Neutrophil (primary cell): ENCODE data around the gene RFC5.

Source experiments
- H3K27ac ChIP-seq: fragments of 200-600 bp; sonication (generic); 2 replicates; pipeline ENCODE4 v1.5.1; 2016; ENCODE audit warnings: mild to moderate bottlenecking, moderate library complexity
- H3K27me3 ChIP-seq: fragments of 200-600 bp; sonication (generic); 2 replicates; pipeline ENCODE4 v1.6.0; 2016; ENCODE audit warnings: mild to moderate bottlenecking
- H3K36me3 ChIP-seq: fragments of 200-600 bp; sonication (generic); 2 replicates; pipeline ENCODE4 v1.5.1; 2017
- H3K4me1 ChIP-seq, 2 experiments: fragments of 200-600 bp in 1 of 2; sonication (generic) in 1 of 2; 1 replicate in 1 of 2; 2 replicates in 1 of 2; pipeline versions ENCODE4 v1.5.1 to v1.6.1; 2013 to 2016; ENCODE audit warnings: low read depth in 1 of 2, low read length in 1 of 2, mild to moderate bottlenecking in 1 of 2, moderate library complexity in 1 of 2; ENCODE audit not compliant: control insufficient read depth in 1 of 2, insufficient read depth in 1 of 2
- H3K4me3 ChIP-seq, 2 experiments: fragments of 200-600 bp in 1 of 2; sonication (generic) in 1 of 2; 1 replicate in 1 of 2; 2 replicates in 1 of 2; pipeline ENCODE4 v1.5.1; 2013 to 2016; ENCODE audit warnings: low read depth in 1 of 2, low read length in 1 of 2, mild to moderate bottlenecking in 1 of 2, moderate library complexity in 1 of 2
- H3K9me3 ChIP-seq: fragments of 200-600 bp; sonication (generic); 2 replicates; pipeline ENCODE4 v1.5.1; 2016
- TF ChIP-seq, protein P1 (sequence below): fragments of 200-600 bp; sonication (generic); IDR thresholded peaks from 2 replicates; pipeline ENCODE4 v1.5.1; 2016; ENCODE audit warnings: antibody characterized with exemption

Gene RFC5

DNA sequence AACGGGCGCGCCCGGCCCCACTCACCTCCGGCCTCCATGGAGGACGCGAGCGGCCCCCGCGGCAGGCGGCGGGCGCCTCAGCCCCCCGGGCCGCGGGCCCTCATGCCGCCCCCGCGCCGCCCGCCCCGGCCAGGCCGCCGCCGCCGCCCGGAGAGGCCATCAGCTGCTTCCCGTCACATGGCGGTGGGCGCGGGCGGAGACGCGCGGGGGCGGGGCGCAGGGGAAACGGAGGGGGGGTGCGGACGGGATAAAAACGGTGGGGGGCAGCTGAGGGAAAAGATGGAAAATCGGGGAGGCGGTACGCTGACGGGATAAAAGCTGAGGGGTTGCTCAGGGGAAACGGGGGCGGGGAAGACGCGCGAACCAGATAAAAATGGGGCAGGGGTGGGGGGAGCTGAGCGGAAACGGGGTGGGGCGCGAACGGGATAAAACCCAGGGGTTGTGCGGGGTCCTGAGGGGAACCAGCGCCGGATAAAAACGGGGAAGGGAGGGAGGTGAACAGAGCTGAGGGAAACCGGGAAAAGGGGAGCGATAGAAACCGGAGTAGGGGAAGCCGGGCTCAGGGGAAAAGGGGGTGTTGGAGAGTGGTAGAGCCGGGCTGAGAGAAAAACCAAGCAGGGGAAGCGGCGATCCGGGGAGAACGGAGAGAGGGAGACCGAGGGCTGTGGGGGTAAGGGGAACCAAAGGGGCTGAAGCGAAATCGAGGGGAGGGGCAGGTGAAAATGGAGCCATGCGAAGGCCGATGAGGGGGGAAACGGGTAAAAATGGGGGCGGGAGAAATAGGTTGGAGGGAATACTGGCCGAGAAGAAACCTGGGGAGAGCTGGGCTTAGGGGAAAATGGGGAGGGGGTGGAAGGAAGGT, 44.7 kb downstream of the RFC5 start, which contains the start of gene WSB2:
Gene WSB2 (minus strand): TSS at position 169 of the 862 bp plus-strand sequence. CDS start 131 bp downstream, at position 38.
- TF ChIP-seq, protein P1, sequence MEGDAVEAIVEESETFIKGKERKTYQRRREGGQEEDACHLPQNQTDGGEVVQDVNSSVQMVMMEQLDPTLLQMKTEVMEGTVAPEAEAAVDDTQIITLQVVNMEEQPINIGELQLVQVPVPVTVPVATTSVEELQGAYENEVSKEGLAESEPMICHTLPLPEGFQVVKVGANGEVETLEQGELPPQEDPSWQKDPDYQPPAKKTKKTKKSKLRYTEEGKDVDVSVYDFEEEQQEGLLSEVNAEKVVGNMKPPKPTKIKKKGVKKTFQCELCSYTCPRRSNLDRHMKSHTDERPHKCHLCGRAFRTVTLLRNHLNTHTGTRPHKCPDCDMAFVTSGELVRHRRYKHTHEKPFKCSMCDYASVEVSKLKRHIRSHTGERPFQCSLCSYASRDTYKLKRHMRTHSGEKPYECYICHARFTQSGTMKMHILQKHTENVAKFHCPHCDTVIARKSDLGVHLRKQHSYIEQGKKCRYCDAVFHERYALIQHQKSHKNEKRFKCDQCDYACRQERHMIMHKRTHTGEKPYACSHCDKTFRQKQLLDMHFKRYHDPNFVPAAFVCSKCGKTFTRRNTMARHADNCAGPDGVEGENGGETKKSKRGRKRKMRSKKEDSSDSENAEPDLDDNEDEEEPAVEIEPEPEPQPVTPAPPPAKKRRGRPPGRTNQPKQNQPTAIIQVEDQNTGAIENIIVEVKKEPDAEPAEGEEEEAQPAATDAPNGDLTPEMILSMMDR, result no peak
- Histone ChIP-seq H3K4me3 (peak within 1 kb of the TSS; percentile 80 to 82), H3K9me3 (no peaks in the 10 kb centered on the region), H3K4me1 (peaks cover 49 to 54% of the 10 kb centered on the region in 2 experiments), H3K36me3 (no peaks in the 10 kb centered on the region), H3K27ac (peak within 1 kb of the TSS; percentile 77), H3K27me3 (no peaks in the 10 kb centered on the region)

DNA sequence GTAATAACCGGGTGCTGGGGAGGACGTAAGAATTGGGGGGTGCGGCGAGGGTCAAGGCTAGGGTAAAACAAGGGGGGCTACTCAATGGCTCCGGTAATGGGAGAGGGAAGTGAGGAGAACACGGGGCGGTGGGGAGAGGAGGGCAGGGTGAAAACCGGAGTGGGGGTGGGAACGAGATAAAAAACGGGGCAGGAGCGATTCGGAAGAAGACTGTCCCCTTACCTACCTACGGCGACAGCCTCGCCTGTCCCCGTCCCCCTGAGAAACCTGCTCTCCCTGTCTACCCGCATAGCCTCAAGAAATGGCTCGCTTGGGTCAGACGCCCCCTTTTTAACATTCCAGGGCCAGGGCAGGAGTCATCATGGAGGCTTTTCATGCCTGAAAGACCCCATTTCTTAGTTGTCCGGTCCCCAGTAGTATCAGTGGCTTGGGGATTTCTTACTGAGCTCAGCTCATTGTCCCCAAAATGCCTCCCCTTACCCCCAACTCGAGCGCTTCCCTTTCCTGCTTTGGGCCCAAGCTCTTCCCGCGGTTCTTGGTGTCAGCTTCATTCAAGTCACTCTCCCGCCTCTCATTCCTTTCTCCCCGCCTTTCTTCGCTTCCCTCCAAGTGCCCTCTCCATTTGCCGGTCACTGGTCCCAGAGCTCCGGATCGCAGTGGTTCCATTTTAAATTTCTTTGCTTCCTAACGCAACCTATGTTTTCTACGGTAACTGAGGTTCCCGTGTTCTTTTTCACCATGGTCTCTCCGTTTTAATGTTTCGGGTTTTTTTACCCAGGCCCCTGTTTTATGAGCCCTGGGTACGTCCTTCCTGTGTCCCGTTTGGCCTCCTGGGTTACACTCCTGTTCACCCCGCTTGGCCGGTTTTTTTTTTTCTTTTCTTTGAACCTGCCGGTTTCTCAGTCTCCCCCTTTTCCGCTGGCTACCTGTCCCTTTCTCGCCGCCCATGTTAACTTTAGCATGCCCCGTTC, 45.7 kb downstream of the RFC5 start:
- Histone ChIP-seq H3K36me3 (no peaks in the 10 kb centered on the region), H3K27ac (peak overlapping the region; percentile 77), H3K4me3 (peak overlapping the region; percentile 80 to 82), H3K4me1 (peaks cover 49 to 54% of the 10 kb centered on the region in 2 experiments), H3K9me3 (no peaks in the 10 kb centered on the region), H3K27me3 (no peaks in the 10 kb centered on the region)
- TF ChIP-seq, protein P1, result no peak

DNA sequence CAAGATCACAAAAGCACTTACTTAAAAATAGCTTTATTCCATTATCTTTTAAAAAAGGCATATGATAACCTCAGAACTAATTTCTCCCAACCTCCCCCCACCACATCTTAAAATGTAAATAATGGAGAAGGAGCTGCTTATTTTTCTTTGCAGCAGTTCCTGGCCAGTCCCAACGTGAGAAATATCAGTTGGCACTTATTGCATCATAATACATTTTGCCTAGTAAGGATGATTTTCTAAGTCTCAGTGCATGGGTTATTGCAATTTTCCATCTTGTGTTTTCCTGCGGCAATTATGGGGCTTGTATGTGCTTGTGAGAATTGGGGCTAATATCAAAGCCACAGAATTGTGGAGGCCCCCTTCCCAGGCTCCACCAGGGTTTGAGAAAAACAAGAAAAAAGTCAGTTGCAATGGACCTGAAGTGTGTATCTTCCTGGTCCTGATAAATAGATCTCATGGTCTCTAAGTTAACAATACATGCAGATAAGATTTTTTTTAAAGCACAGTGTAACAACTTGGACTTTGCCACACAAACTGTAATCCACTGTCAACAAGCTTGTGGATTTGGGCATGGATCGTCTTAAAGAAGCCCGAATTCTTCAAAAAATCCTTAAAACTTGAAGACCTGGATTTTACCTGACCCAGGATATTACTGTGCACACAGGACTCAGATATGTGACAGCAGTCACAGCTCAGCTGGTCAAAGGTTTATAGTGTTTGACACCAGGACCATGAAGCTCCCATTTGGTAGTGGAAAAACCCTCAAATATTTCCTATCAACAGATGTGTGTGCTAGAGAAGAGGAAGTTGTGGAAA, 47.3 kb downstream of the RFC5 start:
- peaks cover 57 to 64% of the 10 kb centered on the region in 2 experiments for H3K4me1 ChIP-seq
- no peak overlapping the region for H3K4me3 ChIP-seq
- TF ChIP-seq, protein P1, result no peak
- no peaks in the 10 kb centered on the region for H3K36me3 ChIP-seq
- peak overlapping the region; percentile 34 for H3K27ac ChIP-seq
- no peaks in the 10 kb centered on the region for H3K27me3 ChIP-seq
- no peaks in the 10 kb centered on the region for H3K9me3 ChIP-seq

GRCh38 chr12:118064608-118065007, 48.1 kb downstream of the RFC5 start:
- TF ChIP-seq, protein P1, result no peak
- no peaks in the 10 kb centered on the region for H3K9me3 ChIP-seq
- peak overlapping the region; percentile 28 for H3K4me3 ChIP-seq
- H3K4me1 ChIP-seq, result peaks cover 65 to 73% of the 10 kb centered on the region in 2 experiments
- H3K27ac ChIP-seq, result peak overlapping the region; percentile 68
- H3K36me3 ChIP-seq, result no peaks in the 10 kb centered on the region
- H3K27me3 ChIP-seq, result no peaks in the 10 kb centered on the region

GRCh38 chr12:118065380-118065779, 48.9 kb downstream of the RFC5 start:
- TF ChIP-seq, protein P1, result peak; percentile 29
- peaks cover 65 to 73% of the 10 kb centered on the region in 2 experiments for H3K4me1 ChIP-seq
- H3K36me3 ChIP-seq, result no peaks in the 10 kb centered on the region
- H3K4me3 ChIP-seq, result peak overlapping the region; percentile 28
- no peaks in the 10 kb centered on the region for H3K9me3 ChIP-seq
- H3K27me3 ChIP-seq, result no peaks in the 10 kb centered on the region
- H3K27ac ChIP-seq, result peak overlapping the region; percentile 68
